ENCODE data around the gene LINC00237.

GRCh38 chr20:21149344-21149743, 43.2 kb upstream of the LINC00237 start:
- TF ChIP-seq POLR2A (IDR thresholded peaks at IDR 0.05; ENCODE audit: control extremely low read depth in 1 of 2, low read depth in 2 of 2, low read length in 2 of 2), result no peak
- no peak for TF ChIP-seq JUN (IDR thresholded peaks at IDR 0.05; ENCODE audit: low read depth, low read length)
- TF ChIP-seq, protein P1, sequence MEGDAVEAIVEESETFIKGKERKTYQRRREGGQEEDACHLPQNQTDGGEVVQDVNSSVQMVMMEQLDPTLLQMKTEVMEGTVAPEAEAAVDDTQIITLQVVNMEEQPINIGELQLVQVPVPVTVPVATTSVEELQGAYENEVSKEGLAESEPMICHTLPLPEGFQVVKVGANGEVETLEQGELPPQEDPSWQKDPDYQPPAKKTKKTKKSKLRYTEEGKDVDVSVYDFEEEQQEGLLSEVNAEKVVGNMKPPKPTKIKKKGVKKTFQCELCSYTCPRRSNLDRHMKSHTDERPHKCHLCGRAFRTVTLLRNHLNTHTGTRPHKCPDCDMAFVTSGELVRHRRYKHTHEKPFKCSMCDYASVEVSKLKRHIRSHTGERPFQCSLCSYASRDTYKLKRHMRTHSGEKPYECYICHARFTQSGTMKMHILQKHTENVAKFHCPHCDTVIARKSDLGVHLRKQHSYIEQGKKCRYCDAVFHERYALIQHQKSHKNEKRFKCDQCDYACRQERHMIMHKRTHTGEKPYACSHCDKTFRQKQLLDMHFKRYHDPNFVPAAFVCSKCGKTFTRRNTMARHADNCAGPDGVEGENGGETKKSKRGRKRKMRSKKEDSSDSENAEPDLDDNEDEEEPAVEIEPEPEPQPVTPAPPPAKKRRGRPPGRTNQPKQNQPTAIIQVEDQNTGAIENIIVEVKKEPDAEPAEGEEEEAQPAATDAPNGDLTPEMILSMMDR (IDR thresholded peaks at IDR 0.05; ENCODE audit: control extremely low read depth in 1 of 3, insufficient read depth in 1 of 3, low read depth in 1 of 3, low read length in 3 of 3), result peak in 2 of 3 experiments; percentile 21 to 34; a peak in 2 of 4 replicates
- TF ChIP-seq TCF12 (IDR thresholded peaks at IDR 0.05; ENCODE audit: low read depth, low read length), result no peak
- no peak for TF ChIP-seq RFX5 (IDR thresholded peaks at IDR 0.05; ENCODE audit: borderline replicate concordance, low read depth, low read length)
